Neural cell (in vitro differentiated cells): ENCODE measurements around the gene PTPRN2. TPM values are rescaled to one million over a fixed set of nuclear protein-coding genes. Genes with fewer than 3 reads are reported as not detected.

ENCODE experiments used
- H2AFZ ChIP-seq: fragments of 200-600, 300-800 bp; sonication (generic), shearing (Covaris generic); 2 replicates; pipeline ENCODE4 v1.6.0; 2014; ENCODE audit warnings: low read depth, mild to moderate bottlenecking, antibody characterized with exemption, low read length, moderate library complexity
- H3F3A ChIP-seq: fragments of 200-600 bp; shearing (Covaris generic); 2 replicates; pipeline ENCODE4 v1.6.1; 2016; ENCODE audit warnings: mild to moderate bottlenecking, moderate library complexity, mixed read lengths, antibody characterized with exemption, low read length; ENCODE audit not compliant: insufficient read depth, poor library complexity, severe bottlenecking
- H3K27ac ChIP-seq: fragments of 200-600, 300-800 bp; sonication (generic), shearing (Covaris generic); 2 replicates; pipeline ENCODE4 v1.5.1; 2014; ENCODE audit warnings: mild to moderate bottlenecking, low read length, moderate library complexity
- H3K27me3 ChIP-seq: fragments of 300-800, 200-600 bp; sonication (generic), shearing (Covaris generic); 2 replicates; pipeline ENCODE4 v1.6.0; 2014; ENCODE audit warnings: mild to moderate bottlenecking, low read depth, low read length, moderate library complexity; ENCODE audit not compliant: insufficient read depth
- H3K36me3 ChIP-seq: fragments of 300-800, 200-600 bp; sonication (generic), shearing (Covaris generic); 2 replicates; pipeline ENCODE4 v1.5.1; 2014; ENCODE audit warnings: mild to moderate bottlenecking, antibody characterized with exemption, low read length, moderate library complexity; ENCODE audit not compliant: insufficient read depth
- H3K4me2 ChIP-seq: fragments of 300-800, 200-600 bp; sonication (generic), shearing (Covaris generic); 2 replicates; pipeline ENCODE4 v1.6.0; 2014; ENCODE audit warnings: mild to moderate bottlenecking, low read length
- H3K4me3 ChIP-seq: fragments of 300-800, 200-600 bp; sonication (generic), shearing (Covaris generic); 2 replicates; pipeline ENCODE4 v1.5.1; 2014; ENCODE audit warnings: mild to moderate bottlenecking, low read length, moderate library complexity
- H3K79me2 ChIP-seq: fragments of 200-600 bp; shearing (Covaris generic); replicated peaks from 2 replicates; pipeline ENCODE4 v1.6.0; 2014; ENCODE audit warnings: mild to moderate bottlenecking, low read length, moderate library complexity; ENCODE audit not compliant: insufficient read depth
- H3K9ac ChIP-seq: fragments of 300-800, 200-600 bp; sonication (generic), shearing (Covaris generic); 2 replicates; pipeline ENCODE4 v1.6.1; 2016; ENCODE audit warnings: mild to moderate bottlenecking, low read length, mixed read lengths
- H3K9me2 ChIP-seq: fragments of 200-600 bp; shearing (Covaris generic); 2 replicates; pipeline ENCODE4 v1.6.1; 2016; ENCODE audit warnings: mild to moderate bottlenecking, low read length, mixed read lengths; ENCODE audit not compliant: insufficient read depth
- H3K9me3 ChIP-seq: fragments of 200-600, 300-800 bp; sonication (generic), shearing (Covaris generic); 2 replicates; pipeline ENCODE4 v1.6.1; 2016; ENCODE audit warnings: mild to moderate bottlenecking, mixed run types, low read length, moderate library complexity, mixed read lengths
- H4K20me1 ChIP-seq: fragments of 200-600 bp; shearing (Covaris generic); 2 replicates; pipeline ENCODE4 v1.6.1; 2016; ENCODE audit warnings: mild to moderate bottlenecking, mixed run types; ENCODE audit not compliant: insufficient read depth
- CTCF ChIP-seq: fragments of 450-650 bp; IDR thresholded peaks from 2 replicates; pipeline ENCODE4 v1.5.1; 2014; ENCODE audit warnings: antibody characterized with exemption, mild to moderate bottlenecking, moderate library complexity; ENCODE audit not compliant: poor library complexity, severe bottlenecking
- EP300 ChIP-seq: fragments of 450-650 bp; conservative IDR thresholded peaks from 2 replicates; pipeline ENCODE4 v1.6.1; 2014; ENCODE audit warnings: antibody characterized with exemption, mild to moderate bottlenecking, moderate library complexity; ENCODE audit not compliant: poor library complexity, severe bottlenecking
- EZH2 ChIP-seq: fragments of 200-600, 300-800 bp; shearing (Covaris generic), sonication (generic); IDR thresholded peaks from 2 replicates; pipeline ENCODE4 v1.6.1; 2014; ENCODE audit warnings: antibody characterized with exemption, low read length, borderline replicate concordance, mild to moderate bottlenecking; ENCODE audit not compliant: insufficient read depth, poor library complexity, severe bottlenecking
- MXI1 ChIP-seq: fragments of 450-650 bp; conservative IDR thresholded peaks from 2 replicates; pipeline ENCODE4 v1.6.1; 2014; ENCODE audit warnings: antibody characterized with exemption, mild to moderate bottlenecking; ENCODE audit not compliant: poor library complexity, severe bottlenecking
- POLR2AphosphoS5 ChIP-seq: IDR thresholded peaks from 2 replicates; pipeline ENCODE4 v1.6.1; 2012
- RAD21 ChIP-seq: fragments of 450-650 bp; conservative IDR thresholded peaks from 2 replicates; pipeline ENCODE4 v1.6.1; 2014; ENCODE audit warnings: antibody characterized with exemption, mild to moderate bottlenecking, moderate library complexity
- REST ChIP-seq: IDR thresholded peaks from 2 replicates; pipeline ENCODE4 v1.6.1; 2012; ENCODE audit warnings: borderline replicate concordance
- SMC3 ChIP-seq: fragments of 450-650 bp; conservative IDR thresholded peaks from 2 replicates; pipeline ENCODE4 v1.6.1; 2014; ENCODE audit warnings: antibody characterized with exemption, mild to moderate bottlenecking, moderate library complexity; ENCODE audit not compliant: poor library complexity
- TAF1 ChIP-seq: IDR thresholded peaks from 2 replicates; pipeline ENCODE4 v1.6.1; 2012; ENCODE audit warnings: low read depth
- polyA plus RNA-seq: library from polyadenylated mRNA; depleted of rRNA; stranded (reverse); fragments of >200 nt; gene quantifications from 2 replicates; pipeline ENCODE4 v1.2.3, GENCODE V29; 2014

PTPRN2 gene
- polyA plus RNA-seq, 1 donor from 2014 or later: 31.0 TPM

DNA sequence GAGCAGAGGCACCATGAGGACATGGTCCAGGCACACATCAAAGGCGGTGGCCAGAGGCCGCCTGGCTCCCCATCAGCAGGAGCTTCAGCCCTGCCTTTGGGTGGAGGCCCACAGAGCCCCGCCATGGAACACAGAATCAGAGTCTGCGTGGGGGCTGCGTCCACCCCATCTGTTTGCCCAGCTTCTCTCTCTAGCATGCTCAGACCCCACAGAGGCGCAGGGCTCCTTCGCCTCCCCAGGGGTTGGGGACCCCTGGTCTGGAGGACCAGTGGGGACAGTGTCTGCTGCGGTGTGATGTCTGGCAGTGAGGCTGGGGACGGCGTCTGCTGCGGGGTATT is 321.9 kb downstream of the PTPRN2 start:
- no peak overlapping the region for H3K27ac ChIP-seq
- no peaks in the 10 kb centered on the region for H3K36me3 ChIP-seq
- H3K9ac ChIP-seq: no peak overlapping the region
- TF ChIP-seq REST: no peak
- no peak for TF ChIP-seq CTCF
- TF ChIP-seq EP300: no peak
- no peak for TF ChIP-seq TAF1
- no peak for TF ChIP-seq EZH2
- no peak for TF ChIP-seq RAD21
- TF ChIP-seq SMC3: no peak
- TF ChIP-seq POLR2AphosphoS5: no peak
- no peak for TF ChIP-seq MXI1
- no peaks in the 10 kb centered on the region for H3K27me3 ChIP-seq
- no peaks in the 10 kb centered on the region for H3K79me2 ChIP-seq
- H3F3A ChIP-seq: no peaks in the 10 kb centered on the region
- H3K9me2 ChIP-seq: no peaks in the 10 kb centered on the region
- no peak overlapping the region for H3K4me2 ChIP-seq
- H3K4me3 ChIP-seq: no peak overlapping the region
- H4K20me1 ChIP-seq: no peaks in the 10 kb centered on the region
- no peak overlapping the region for H2AFZ ChIP-seq
- H3K9me3 ChIP-seq: no peaks in the 10 kb centered on the region

- Histone ChIP-seq H3K79me2 (no peaks in the 10 kb centered on the region), H3K4me3 (no peak overlapping the region), H3K27me3 (no peaks in the 10 kb centered on the region), H2AFZ (no peak overlapping the region), H3K27ac (no peak overlapping the region), H3K36me3 (no peaks in the 10 kb centered on the region), H3K9me2 (no peaks in the 10 kb centered on the region), H3K4me2 (no peak overlapping the region), H4K20me1 (no peaks in the 10 kb centered on the region), H3K9ac (no peak overlapping the region), H3F3A (no peaks in the 10 kb centered on the region), H3K9me3 (no peaks in the 10 kb centered on the region)
- no peak for TF ChIP-seq SMC3
- no peak for TF ChIP-seq TAF1
- no peak for TF ChIP-seq EZH2
- no peak for TF ChIP-seq POLR2AphosphoS5
- TF ChIP-seq REST: no peak
These were observed 322.5 kb downstream of the PTPRN2 start for GRCh38 chr7:158264881-158265742.
